ENCODE data around the gene VILL. TPM values are rescaled to one million over a fixed set of nuclear protein-coding genes. Genes with fewer than 3 reads are reported as not detected.

Gene VILL
- total RNA-seq, 4 donors from 2014 or later = 1.8 to 18.7 (median 6.3) TPM

- TF ChIP-seq POLR2A (IDR thresholded peaks at IDR 0.05) (no peak), CTCF (IDR thresholded peaks at IDR 0.05) (no peak)
- no peaks in the 10 kb centered on the region for H3K27me3 ChIP-seq
- H3K27ac ChIP-seq = no peak overlapping the region
- H3K4me1 ChIP-seq = peaks cover 0 to 10% of the 10 kb centered on the region in 2 donors
- no peak overlapping the region for H3K4me3 ChIP-seq
- intact Hi-C loops (cut with DNase I; ENCODE audit: low total_unique reads) = no loop called here
- DNase-seq = no peak
- no peaks in the 10 kb centered on the region for H3K36me3 ChIP-seq
- no peaks in the 10 kb centered on the region for H3K9me3 ChIP-seq
Measured at GRCh38 chr3:37964146-37964545, 26.4 kb upstream of the VILL start.

GRCh38 chr3:37964716-37965115 lies 25.9 kb upstream of the VILL start:
- no peaks in the 10 kb centered on the region for H3K36me3 ChIP-seq
- no peaks in the 10 kb centered on the region for H3K27me3 ChIP-seq
- peaks cover 0 to 10% of the 10 kb centered on the region in 2 donors for H3K4me1 ChIP-seq
- no peak for DNase-seq
- no peak overlapping the region for H3K4me3 ChIP-seq
- H3K9me3 ChIP-seq = no peaks in the 10 kb centered on the region
- no peak for TF ChIP-seq CTCF (IDR thresholded peaks at IDR 0.05)
- TF ChIP-seq POLR2A (IDR thresholded peaks at IDR 0.05) = no peak
- no peak overlapping the region for H3K27ac ChIP-seq
- intact Hi-C loops (cut with DNase I; ENCODE audit: low total_unique reads) = no loop called here

GRCh38 chr3:37967260-37967881 lies 23.2 kb upstream of the VILL start:
- peak; percentile 64 to 65 for DNase-seq
- no peaks in the 10 kb centered on the region for H3K36me3 ChIP-seq
- H3K27ac ChIP-seq = no peak overlapping the region
- H3K9me3 ChIP-seq = no peaks in the 10 kb centered on the region
- peaks cover 0 to 9% of the 10 kb centered on the region in 2 donors for H3K4me1 ChIP-seq
- intact Hi-C loops (cut with DNase I; ENCODE audit: low total_unique reads) = loop anchor here (2.0 kb wide), 1 partner anchor 111 kb away; no protein-coding TSS in a partner anchor
- no peak overlapping the region for H3K4me3 ChIP-seq
- H3K27me3 ChIP-seq = no peaks in the 10 kb centered on the region
- TF ChIP-seq POLR2A (IDR thresholded peaks at IDR 0.05) (no peak), CTCF (IDR thresholded peaks at IDR 0.05) (peak; percentile 75 to 78 (median 76))

- TF ChIP-seq POLR2A (IDR thresholded peaks at IDR 0.05) (no peak), CTCF (IDR thresholded peaks at IDR 0.05) (no peak)
- Histone ChIP-seq H3K27ac (no peak overlapping the region), H3K9me3 (no peaks in the 10 kb centered on the region), H3K4me1 (peaks cover 0 to 2% of the 10 kb centered on the region in 2 donors), H3K36me3 (no peaks in the 10 kb centered on the region), H3K27me3 (no peaks in the 10 kb centered on the region), H3K4me3 (no peak overlapping the region)
- intact Hi-C loops (cut with DNase I; ENCODE audit: low total_unique reads) = no loop called here
- DNase-seq = no peak
Measured at GRCh38 chr3:37968199-37968598, 22.4 kb upstream of the VILL start.

GRCh38 chr3:37968813-37969595 lies 21.6 kb upstream of the VILL start:
- TF ChIP-seq POLR2A (IDR thresholded peaks at IDR 0.05) (no peak), CTCF (IDR thresholded peaks at IDR 0.05) (no peak)
- Histone ChIP-seq H3K27me3 (no peaks in the 10 kb centered on the region), H3K9me3 (no peaks in the 10 kb centered on the region), H3K4me3 (no peak overlapping the region), H3K36me3 (no peaks in the 10 kb centered on the region), H3K27ac (no peak overlapping the region), H3K4me1 (no peaks in the 10 kb centered on the region)
- intact Hi-C loops (cut with DNase I; ENCODE audit: low total_unique reads) = no loop called here
- DNase-seq = no peak
